ENCODE results near the gene RAB3GAP2.
"Not testable (repeated sequence)": the region's sequence is repeated elsewhere in the genome, so short reads cannot be mapped to it uniquely, and the experiment has no call there.

Gene RAB3GAP2

DNA sequence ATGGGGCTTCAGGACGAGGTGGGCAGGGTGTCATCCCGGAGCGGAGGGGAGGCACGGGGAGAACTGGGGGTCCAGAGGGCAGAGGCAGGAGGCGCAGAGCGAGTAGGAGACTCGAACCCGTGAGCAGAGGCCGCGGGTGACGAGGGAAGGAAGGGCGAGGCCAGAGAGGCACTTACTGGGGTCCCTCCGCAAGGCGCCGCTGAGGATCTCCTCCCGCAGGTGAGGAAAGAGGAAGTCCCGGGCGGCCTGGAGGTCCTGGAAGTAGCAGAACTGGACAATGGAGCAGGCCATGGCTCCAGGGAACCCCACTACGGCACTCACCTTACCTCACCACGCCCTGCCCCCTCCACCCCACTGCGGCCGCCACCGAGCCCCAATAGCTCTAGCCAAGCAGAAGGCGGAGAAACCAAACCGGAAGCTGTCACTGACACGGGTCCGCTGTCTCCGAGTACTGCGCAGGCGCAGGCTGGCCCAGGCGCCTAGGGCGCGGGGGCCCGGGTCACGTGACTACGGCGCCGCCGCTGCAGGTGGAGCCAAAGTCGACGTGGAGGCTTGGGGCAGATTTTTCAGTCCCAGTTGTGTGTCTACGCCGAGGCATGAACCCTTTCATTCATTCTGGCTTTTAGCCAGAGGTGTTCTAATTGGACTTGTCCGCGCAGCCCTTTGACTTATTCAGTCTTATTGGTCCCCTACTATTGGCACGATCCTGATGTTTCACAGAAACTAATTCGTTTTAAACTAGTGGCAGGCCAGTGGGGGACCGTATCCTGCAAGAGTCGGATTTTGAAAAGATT lies at the start of gene RAB3GAP2:
Gene RAB3GAP2 (minus strand): TSS at position 407 of the 794 bp plus-strand sequence. CDS start 116 bp downstream, at position 291.
- peak within 1 kb of the TSS; percentile 99 for H3K9ac ChIP-seq (ENCODE audit: low read length)
- peaks cover 43% of the 10 kb centered on the region for H3K4me1 ChIP-seq (ENCODE audit: control insufficient read depth, insufficient read depth, low read length)
- no peaks in the 10 kb centered on the region for H3K9me3 ChIP-seq (ENCODE audit: control insufficient read depth, low read length)
- H3K27me3 ChIP-seq (replicated peaks; ENCODE audit: control insufficient read depth, insufficient read depth, low read length) = no peaks in the 10 kb centered on the region
- peaks cover 11% of the 10 kb centered on the region for H3K36me3 ChIP-seq (ENCODE audit: control insufficient read depth, insufficient read depth, low read length, severe bottlenecking)
- peak; percentile 97 for DNase-seq (ENCODE audit: low read depth)
- H3K4me3 ChIP-seq (ENCODE audit: low read length) = peak within 1 kb of the TSS; percentile 99

- Histone ChIP-seq H3K4me3 (ENCODE audit: low read length) (no peak overlapping the region), H3K9me3 (ENCODE audit: control insufficient read depth, low read length) (no peaks in the 10 kb centered on the region), H3K4me1 (ENCODE audit: control insufficient read depth, insufficient read depth, low read length) (peaks cover 6% of the 10 kb centered on the region), H3K36me3 (ENCODE audit: control insufficient read depth, insufficient read depth, low read length, severe bottlenecking) (no peaks in the 10 kb centered on the region), H3K27me3 (replicated peaks; ENCODE audit: control insufficient read depth, insufficient read depth, low read length) (peaks cover 6% of the 10 kb centered on the region), H3K9ac (ENCODE audit: low read length) (no peak overlapping the region)
- DNase-seq (ENCODE audit: low read depth) = no peak
These were observed 49.5 kb upstream of the RAB3GAP2 start for GRCh38 chr1:220321758-220322157.

- Histone ChIP-seq H3K4me1 (ENCODE audit: control insufficient read depth, insufficient read depth, low read length) (peaks cover 15% of the 10 kb centered on the region), H3K36me3 (ENCODE audit: control insufficient read depth, insufficient read depth, low read length, severe bottlenecking) (no peaks in the 10 kb centered on the region)
These were observed 48.5 kb upstream of the RAB3GAP2 start for GRCh38 chr1:220320709-220321108.

DNA sequence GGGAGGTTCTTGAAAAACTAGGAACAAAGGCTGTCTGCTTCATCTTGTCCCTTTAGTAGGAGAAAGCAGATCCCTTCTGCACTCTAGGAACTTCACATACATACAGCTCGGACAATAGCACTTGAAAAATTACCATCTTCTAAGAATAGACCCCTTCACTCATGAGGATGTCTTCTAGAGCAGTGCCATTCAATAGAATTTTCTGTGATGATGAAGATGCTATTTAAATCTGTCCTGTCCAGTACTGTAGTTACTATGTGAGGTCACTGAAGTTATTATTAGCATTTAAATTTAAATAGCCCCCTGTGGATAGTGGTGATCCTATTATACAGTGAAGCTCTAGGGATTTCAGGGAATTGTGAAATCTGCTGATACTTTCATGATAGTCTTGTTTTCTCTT lies 46.4 kb upstream of the RAB3GAP2 start:
- H3K9ac ChIP-seq (ENCODE audit: low read length) = no peak overlapping the region
- no peak for DNase-seq (ENCODE audit: low read depth)

More at GRCh38 chr1:220320709-220321108, 48.5 kb upstream of the RAB3GAP2 start:
- no peaks in the 10 kb centered on the region for H3K9me3 ChIP-seq (ENCODE audit: control insufficient read depth, low read length)
- no peak overlapping the region for H3K4me3 ChIP-seq (ENCODE audit: low read length)
- no peak for DNase-seq (ENCODE audit: low read depth)
- peaks cover 6% of the 10 kb centered on the region for H3K27me3 ChIP-seq (replicated peaks; ENCODE audit: control insufficient read depth, insufficient read depth, low read length)
- no peak overlapping the region for H3K9ac ChIP-seq (ENCODE audit: low read length)

DNA sequence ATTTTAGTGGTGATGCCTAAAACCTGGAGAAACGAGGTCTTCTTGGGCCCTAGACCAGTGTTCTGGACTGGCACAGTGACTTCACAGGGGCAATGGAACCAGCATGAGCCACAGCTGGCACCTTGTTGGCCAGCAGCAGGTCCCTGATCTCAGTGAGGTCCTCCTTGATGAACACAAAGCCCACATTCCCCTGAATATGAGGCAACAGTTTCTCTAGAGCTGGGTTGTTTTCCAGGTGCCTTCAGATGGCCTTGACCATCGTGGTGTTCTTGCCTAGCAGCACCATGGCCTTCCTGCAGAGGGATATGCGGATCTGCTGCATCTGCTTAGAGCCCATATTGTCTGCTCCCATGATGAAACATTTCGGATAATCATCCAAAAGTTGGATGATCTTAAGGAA lies 44.9 kb upstream of the RAB3GAP2 start:
- Histone ChIP-seq H3K9me3 (ENCODE audit: control insufficient read depth, low read length) (no peaks in the 10 kb centered on the region), H3K4me3 (ENCODE audit: low read length) (no peak overlapping the region), H3K4me1 (ENCODE audit: control insufficient read depth, insufficient read depth, low read length) (peaks cover 28% of the 10 kb centered on the region), H3K36me3 (ENCODE audit: control insufficient read depth, insufficient read depth, low read length, severe bottlenecking) (no peaks in the 10 kb centered on the region), H3K27me3 (replicated peaks; ENCODE audit: control insufficient read depth, insufficient read depth, low read length) (no peaks in the 10 kb centered on the region), H3K9ac (ENCODE audit: low read length) (no peak overlapping the region)
- DNase-seq (ENCODE audit: low read depth) = no peak

More for the DNA sequence above, 46.4 kb upstream of the RAB3GAP2 start:
- H3K4me1 ChIP-seq (ENCODE audit: control insufficient read depth, insufficient read depth, low read length) = peaks cover 28% of the 10 kb centered on the region
- no peak overlapping the region for H3K4me3 ChIP-seq (ENCODE audit: low read length)
- H3K27me3 ChIP-seq (replicated peaks; ENCODE audit: control insufficient read depth, insufficient read depth, low read length) = peaks cover 6% of the 10 kb centered on the region
- no peaks in the 10 kb centered on the region for H3K36me3 ChIP-seq (ENCODE audit: control insufficient read depth, insufficient read depth, low read length, severe bottlenecking)
- H3K9me3 ChIP-seq (ENCODE audit: control insufficient read depth, low read length) = no peaks in the 10 kb centered on the region

DNA sequence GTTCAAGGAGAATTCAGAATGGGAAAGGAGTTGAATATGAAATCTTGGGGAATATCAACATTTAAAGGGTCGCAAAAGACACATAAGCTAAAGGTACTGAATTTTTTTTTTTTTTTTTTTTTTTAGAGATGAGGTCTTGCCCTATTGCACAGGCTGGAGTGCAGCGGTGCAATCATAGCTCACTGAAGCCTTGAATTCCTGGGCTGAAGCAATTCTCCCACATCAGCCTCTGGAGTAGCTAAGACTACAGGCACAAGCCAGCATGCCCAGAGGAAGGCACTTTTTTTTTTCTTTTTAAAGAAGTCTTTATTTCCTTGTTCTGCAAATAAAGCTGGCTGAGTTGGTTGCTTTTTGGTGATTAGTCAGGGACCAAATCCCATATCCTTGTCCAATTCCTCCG lies 44.1 kb upstream of the RAB3GAP2 start:
- Histone ChIP-seq H3K9ac (ENCODE audit: low read length) (no peak overlapping the region), H3K27me3 (replicated peaks; ENCODE audit: control insufficient read depth, insufficient read depth, low read length) (no peaks in the 10 kb centered on the region), H3K36me3 (ENCODE audit: control insufficient read depth, insufficient read depth, low read length, severe bottlenecking) (no peaks in the 10 kb centered on the region), H3K9me3 (ENCODE audit: control insufficient read depth, low read length) (no peaks in the 10 kb centered on the region), H3K4me3 (ENCODE audit: low read length) (no peak overlapping the region), H3K4me1 (ENCODE audit: control insufficient read depth, insufficient read depth, low read length) (peaks cover 28% of the 10 kb centered on the region)
- DNase-seq (ENCODE audit: low read depth) = no peak

GRCh38 chr1:220315070-220315839 lies 43.0 kb upstream of the RAB3GAP2 start:
- H3K27me3 ChIP-seq (replicated peaks; ENCODE audit: control insufficient read depth, insufficient read depth, low read length) = no peaks in the 10 kb centered on the region
- peaks cover 28% of the 10 kb centered on the region for H3K4me1 ChIP-seq (ENCODE audit: control insufficient read depth, insufficient read depth, low read length)
- H3K9me3 ChIP-seq (ENCODE audit: control insufficient read depth, low read length) = no peaks in the 10 kb centered on the region
- DNase-seq (ENCODE audit: low read depth) = no peak
- H3K36me3 ChIP-seq (ENCODE audit: control insufficient read depth, insufficient read depth, low read length, severe bottlenecking) = no peaks in the 10 kb centered on the region
- H3K4me3 ChIP-seq (ENCODE audit: low read length) = no peak overlapping the region
- H3K9ac ChIP-seq (ENCODE audit: low read length) = no peak overlapping the region

GRCh38 chr1:220313576-220313975 lies 41.3 kb upstream of the RAB3GAP2 start:
- Histone ChIP-seq H3K4me1 (ENCODE audit: control insufficient read depth, insufficient read depth, low read length) (peaks cover 28% of the 10 kb centered on the region), H3K9me3 (ENCODE audit: control insufficient read depth, low read length) (no peaks in the 10 kb centered on the region), H3K9ac (ENCODE audit: low read length) (no peak overlapping the region), H3K36me3 (ENCODE audit: control insufficient read depth, insufficient read depth, low read length, severe bottlenecking) (no peaks in the 10 kb centered on the region), H3K4me3 (ENCODE audit: low read length) (no peak overlapping the region), H3K27me3 (replicated peaks; ENCODE audit: control insufficient read depth, insufficient read depth, low read length) (no peaks in the 10 kb centered on the region)
- DNase-seq (ENCODE audit: low read depth) = no peak

- H3K4me1 ChIP-seq (ENCODE audit: control insufficient read depth, insufficient read depth, low read length); DNase-seq (ENCODE audit: low read depth); H3K4me3 ChIP-seq (ENCODE audit: low read length); H3K36me3 ChIP-seq (ENCODE audit: control insufficient read depth, insufficient read depth, low read length, severe bottlenecking); H3K9me3 ChIP-seq (ENCODE audit: control insufficient read depth, low read length); H3K9ac ChIP-seq (ENCODE audit: low read length); H3K27me3 ChIP-seq (replicated peaks; ENCODE audit: control insufficient read depth, insufficient read depth, low read length): not testable (repeated sequence)
These were observed 37.9 kb upstream of the RAB3GAP2 start for GRCh38 chr1:220310147-220310546.

- no peak for DNase-seq (ENCODE audit: low read depth)
- Histone ChIP-seq H3K4me1 (ENCODE audit: control insufficient read depth, insufficient read depth, low read length) (no peaks in the 10 kb centered on the region), H3K27me3 (replicated peaks; ENCODE audit: control insufficient read depth, insufficient read depth, low read length) (no peaks in the 10 kb centered on the region), H3K4me3 (ENCODE audit: low read length) (no peak overlapping the region), H3K9me3 (ENCODE audit: control insufficient read depth, low read length) (peaks cover 7% of the 10 kb centered on the region), H3K36me3 (ENCODE audit: control insufficient read depth, insufficient read depth, low read length, severe bottlenecking) (no peaks in the 10 kb centered on the region), H3K9ac (ENCODE audit: low read length) (no peak overlapping the region)
These were observed 35.4 kb upstream of the RAB3GAP2 start for GRCh38 chr1:220307607-220308006.

- no peaks in the 10 kb centered on the region for H3K4me1 ChIP-seq (ENCODE audit: control insufficient read depth, insufficient read depth, low read length)
- no peaks in the 10 kb centered on the region for H3K36me3 ChIP-seq (ENCODE audit: control insufficient read depth, insufficient read depth, low read length, severe bottlenecking)
- DNase-seq (ENCODE audit: low read depth) = no peak
- H3K9ac ChIP-seq (ENCODE audit: low read length) = no peak overlapping the region
- H3K27me3 ChIP-seq (replicated peaks; ENCODE audit: control insufficient read depth, insufficient read depth, low read length) = no peaks in the 10 kb centered on the region
- no peak overlapping the region for H3K4me3 ChIP-seq (ENCODE audit: low read length)
- peaks cover 7% of the 10 kb centered on the region for H3K9me3 ChIP-seq (ENCODE audit: control insufficient read depth, low read length)
These were observed 34.1 kb upstream of the RAB3GAP2 start for GRCh38 chr1:220306339-220306738.
